ENCODE results near the gene FOXN3.

- TF ChIP-seq REST (IDR thresholded peaks at IDR 0.05; ENCODE audit: insufficient replicate concordance, low read depth) (no peak), CTCF (IDR thresholded peaks at IDR 0.05; ENCODE audit: insufficient read depth, low read length) (no peak), POLR2AphosphoS5 (IDR thresholded peaks at IDR 0.05; ENCODE audit: low read depth) (no peak)
Observed at GRCh38 chr14:89160437-89160836, 256.6 kb downstream of the FOXN3 start.

Data from HL-60 (cell line).